Kidney (tissue), 14 donors: Measurements from ENCODE around the gene STEAP1B. TPM values are rescaled to one million over a fixed set of nuclear protein-coding genes. Genes with fewer than 3 reads are reported as not detected.

Source experiments
- DNase-seq, 5 donors: peaks; one replicate each; pipeline ENCODE4 v3.0.0-alpha.2; 2013 to 2020
- FAIRE-seq: peaks from 2 replicates; lab custom pipeline; 2012; peaks lifted over from hg19 to GRCh38; lab: Jason Lieb, UNC
- H3K27ac ChIP-seq, 2 donors: one replicate each; pipeline ENCODE4 v1.7.0; 2013; ENCODE audit warnings: low read depth in 2 of 2, low read length in 2 of 2, inconsistent platforms in 1 of 2
- H3K27me3 ChIP-seq: one replicate; pipeline ENCODE4 v1.7.1; 2013; ENCODE audit warnings: low read length, inconsistent platforms; ENCODE audit not compliant: control insufficient read depth, insufficient read depth
- H3K36me3 ChIP-seq, 3 donors: one replicate each; pipeline versions ENCODE4 v1.7.0 to v1.7.1; 2013; ENCODE audit warnings: low read length in 3 of 3, control low read depth in 1 of 3, inconsistent platforms in 1 of 3; ENCODE audit not compliant: insufficient read depth in 3 of 3, control insufficient read depth in 2 of 3
- H3K4me1 ChIP-seq, 3 donors: one replicate each; pipeline versions ENCODE4 v1.7.0 to v1.7.1; 2013; ENCODE audit warnings: low read length in 3 of 3, inconsistent platforms in 1 of 3, low read depth in 1 of 3; ENCODE audit not compliant: control insufficient read depth in 2 of 3, insufficient read depth in 2 of 3
- H3K4me3 ChIP-seq, 3 donors: one replicate each; pipeline versions ENCODE4 v1.7.0 to v1.8.1; 2013; ENCODE audit warnings: low read length in 3 of 3, control low read depth in 1 of 3, inconsistent platforms in 1 of 3
- H3K9ac ChIP-seq, 3 donors: one replicate each; pipeline versions ENCODE4 v1.7.0 to v1.7.1; 2013; ENCODE audit warnings: low read length in 3 of 3, control low read depth in 1 of 3, inconsistent platforms in 1 of 3
- H3K9me3 ChIP-seq, 3 donors: one replicate each; pipeline versions ENCODE4 v1.7.0 to v1.7.1; 2013; ENCODE audit warnings: low read length in 3 of 3, control low read depth in 1 of 3, inconsistent platforms in 1 of 3; ENCODE audit not compliant: control insufficient read depth in 2 of 3, insufficient read depth in 1 of 3
- intact Hi-C: fragments of 100-400 bp; cut with DNase I; formaldehyde crosslinking; loops from one replicate; pipeline ENCODE4 v1.11.1; 2022
- polyA plus RNA-seq: library from polyadenylated mRNA; stranded (reverse); fragments of 350-450 nt; fragmentation: Illumina TruSeq; extraction: RNeasy Lipid Tissue Mini Kit (QIAGEN cat#74804); gene quantifications from one replicate; pipeline ENCODE4 v1.2.3, GENCODE V29; 2014; ENCODE audit warnings: low read depth, low replicate concordance; ENCODE audit not compliant: insufficient read depth
- total RNA-seq: library from RNA; stranded (reverse); fragmentation: NEBNext Ultra II Directional; extraction: Animal tissue kit (Norgen Biotek cat#: 25700); gene quantifications from one replicate; pipeline ENCODE4 v1.2.1, GENCODE V29; 2021
- TF ChIP-seq, protein P1 (sequence below): IDR thresholded peaks from 3 replicates; pipeline ENCODE4 v1.5.1; 2012; ENCODE audit warnings: mild to moderate bottlenecking, moderate library complexity, borderline replicate concordance; ENCODE audit not compliant: insufficient read depth; ENCODE audit errors: extremely low read depth
- donor health status: control.
- donor health status: control.
- donor health status: control.
- donor health status: control.
- donor health status: control.
- donor health status: DM: yes; HTN: yes; CAD: no.
- donor health status: Normal renal cell carcinoma (clear cell type).

The STEAP1B gene
- total and polyA plus RNA-seq, 2 donors from 2014 or later: 0.79 TPM; not detected in 1

DNA sequence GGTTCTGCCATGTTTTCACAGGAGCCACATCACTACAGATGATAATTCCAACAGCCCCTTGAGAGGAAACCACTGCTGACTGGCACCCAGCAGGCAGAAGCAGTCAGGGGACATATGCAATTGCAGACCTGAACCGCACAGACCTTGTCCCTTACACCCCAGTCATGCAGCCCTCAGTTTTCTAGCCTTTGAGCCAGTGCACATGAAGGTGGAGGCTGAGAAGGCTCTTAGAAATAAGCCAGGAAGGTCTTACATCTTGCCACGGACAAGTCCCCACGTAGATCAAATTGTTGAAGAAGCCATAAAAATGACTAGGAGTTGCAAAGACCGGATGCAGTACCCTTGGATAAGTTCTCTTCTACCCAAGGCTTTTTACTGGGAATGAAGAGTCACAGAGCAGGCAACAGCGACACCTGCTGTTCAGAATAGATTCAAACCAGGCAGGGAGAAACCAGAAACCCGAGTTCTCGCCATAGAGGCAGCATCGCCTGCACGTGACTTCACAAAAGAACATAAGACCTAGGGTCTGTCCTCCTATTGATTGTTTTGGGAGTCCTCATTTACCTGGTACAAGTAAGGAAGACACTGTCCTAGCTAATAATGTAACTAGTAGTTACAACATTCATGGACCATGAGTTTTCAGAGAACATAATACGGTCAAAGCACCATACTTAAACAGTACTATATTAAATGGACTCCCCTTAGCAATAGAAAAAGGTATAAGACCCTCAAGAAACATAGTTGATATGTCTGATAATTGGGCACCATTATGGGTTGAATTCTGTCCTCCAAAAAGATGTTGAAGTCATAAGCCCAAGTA, 11.1 kb downstream of the STEAP1B start:
- Histone ChIP-seq H3K4me1 (no peaks in the 10 kb centered on the region), H3K27me3 (no peaks in the 10 kb centered on the region), H3K4me3 (no peak overlapping the region), H3K27ac (no peak overlapping the region), H3K36me3 (no peaks in the 10 kb centered on the region), H3K9me3 (no peaks in the 10 kb centered on the region), H3K9ac (no peak overlapping the region)
- DNase-seq (peak in 4 of 5 donors; percentile 83 to 92 (median 89)), FAIRE-seq (no peak)
- TF ChIP-seq, protein P1, sequence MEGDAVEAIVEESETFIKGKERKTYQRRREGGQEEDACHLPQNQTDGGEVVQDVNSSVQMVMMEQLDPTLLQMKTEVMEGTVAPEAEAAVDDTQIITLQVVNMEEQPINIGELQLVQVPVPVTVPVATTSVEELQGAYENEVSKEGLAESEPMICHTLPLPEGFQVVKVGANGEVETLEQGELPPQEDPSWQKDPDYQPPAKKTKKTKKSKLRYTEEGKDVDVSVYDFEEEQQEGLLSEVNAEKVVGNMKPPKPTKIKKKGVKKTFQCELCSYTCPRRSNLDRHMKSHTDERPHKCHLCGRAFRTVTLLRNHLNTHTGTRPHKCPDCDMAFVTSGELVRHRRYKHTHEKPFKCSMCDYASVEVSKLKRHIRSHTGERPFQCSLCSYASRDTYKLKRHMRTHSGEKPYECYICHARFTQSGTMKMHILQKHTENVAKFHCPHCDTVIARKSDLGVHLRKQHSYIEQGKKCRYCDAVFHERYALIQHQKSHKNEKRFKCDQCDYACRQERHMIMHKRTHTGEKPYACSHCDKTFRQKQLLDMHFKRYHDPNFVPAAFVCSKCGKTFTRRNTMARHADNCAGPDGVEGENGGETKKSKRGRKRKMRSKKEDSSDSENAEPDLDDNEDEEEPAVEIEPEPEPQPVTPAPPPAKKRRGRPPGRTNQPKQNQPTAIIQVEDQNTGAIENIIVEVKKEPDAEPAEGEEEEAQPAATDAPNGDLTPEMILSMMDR: peak; percentile 90
- intact Hi-C loops: loop anchor here (5.0 kb wide), 1 partner anchor 377 kb away; no protein-coding TSS in a partner anchor

DNA sequence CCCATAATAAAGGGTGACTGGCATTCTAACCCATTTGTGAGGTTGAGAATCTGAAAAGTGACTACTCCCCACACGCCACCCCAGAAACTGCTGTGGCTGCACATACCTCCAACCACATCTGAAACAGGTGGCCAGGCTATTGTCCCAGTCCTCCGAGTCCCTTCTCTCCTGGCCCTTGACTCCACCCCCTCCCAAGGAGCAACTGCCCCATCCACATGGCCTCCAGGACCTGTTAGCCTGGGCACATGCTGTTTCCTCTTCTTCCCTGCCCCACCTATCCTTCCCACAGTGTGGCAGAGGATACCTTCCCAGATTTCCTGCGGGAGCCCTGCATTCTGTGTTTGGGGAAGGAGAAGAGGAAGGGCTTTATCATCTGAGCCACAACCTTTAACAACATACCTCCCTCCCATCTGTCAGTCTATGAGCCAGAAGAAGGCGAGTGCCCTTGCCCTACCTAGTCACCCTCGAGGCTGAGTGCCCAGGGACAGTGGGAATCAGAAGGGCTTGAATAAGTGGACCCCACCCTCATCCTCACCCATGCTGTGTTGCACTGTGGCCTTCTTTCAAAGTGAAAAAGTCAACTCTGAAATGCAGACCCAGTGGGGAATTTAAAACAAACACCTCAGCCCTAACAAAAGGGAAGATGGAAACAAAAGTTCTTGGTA, 11.9 kb downstream of the STEAP1B start:
- H3K27ac ChIP-seq: no peak overlapping the region
- H3K4me3 ChIP-seq: no peak overlapping the region
- no peaks in the 10 kb centered on the region for H3K9me3 ChIP-seq
- no peaks in the 10 kb centered on the region for H3K36me3 ChIP-seq
- TF ChIP-seq, protein P1: no peak
- DNase-seq (no peak), FAIRE-seq (no peak)
- H3K27me3 ChIP-seq: no peaks in the 10 kb centered on the region
- H3K9ac ChIP-seq: no peak overlapping the region
- H3K4me1 ChIP-seq: no peaks in the 10 kb centered on the region
- intact Hi-C loops: loop anchor here (5.0 kb wide), 1 partner anchor 376 kb away; no protein-coding TSS in a partner anchor

DNA sequence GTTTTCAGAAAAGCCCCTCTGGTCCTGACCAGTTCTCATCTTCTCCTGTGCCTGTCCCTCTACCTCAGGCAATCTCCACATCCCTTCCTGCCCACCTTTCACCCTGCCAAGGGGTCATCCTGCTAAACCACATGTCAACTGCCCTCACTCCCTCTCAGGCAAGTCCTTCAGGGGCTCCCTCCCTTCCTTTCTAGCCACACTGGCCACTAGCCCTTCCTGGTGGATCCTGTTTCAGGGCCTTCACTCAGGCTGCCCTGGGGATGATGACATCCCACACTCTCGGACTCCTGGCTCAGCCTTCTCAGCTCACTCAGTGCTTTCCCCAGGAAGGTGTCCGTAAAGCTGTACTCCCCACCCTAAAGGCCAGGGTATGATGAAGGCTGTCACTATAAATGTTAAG, 13.4 kb downstream of the STEAP1B start:
- H3K9ac ChIP-seq: no peak overlapping the region
- TF ChIP-seq, protein P1: no peak
- no peaks in the 10 kb centered on the region for H3K36me3 ChIP-seq
- H3K27ac ChIP-seq: no peak overlapping the region
- DNase-seq (peak in 1 of 5 donors; percentile 15), FAIRE-seq (no peak)
- no peak overlapping the region for H3K4me3 ChIP-seq
- no peaks in the 10 kb centered on the region for H3K9me3 ChIP-seq
- no peaks in the 10 kb centered on the region for H3K4me1 ChIP-seq
- no peaks in the 10 kb centered on the region for H3K27me3 ChIP-seq
- intact Hi-C loops: loop anchor here (5.0 kb wide), 1 partner anchor 374 kb away; no protein-coding TSS in a partner anchor
